Measurements from ENCODE around the gene LYPD5.
A peak's percentile ranks its signal among the peaks of the same experiment; 100 is the strongest.
"Not testable (repeated sequence)": the region's sequence is repeated elsewhere in the genome, so short reads cannot be mapped to it uniquely, and the experiment has no call there.

LYPD5 gene

GRCh38 chr19:43826787-43827754 lies 24.8 kb upstream of the LYPD5 start, which contains the start of gene ZNF283:
Gene ZNF283 (plus strand): TSS chr19:43827321. CDS start chr19:43833505, 6,184 bp downstream.
- TF ChIP-seq CTCF (IDR thresholded peaks at IDR 0.05; ENCODE audit: low read depth, low read length) = no peak
- peak; percentile 92 for DNase-seq (ENCODE audit: low read depth, low spot score)
- in situ Hi-C loops (cut with HindIII; ENCODE audit: low sequenced_read_pairs) = no loop called here
- H3K4me3 ChIP-seq (ENCODE audit: low read depth, low read length) = peak within 1 kb of the TSS; percentile 57

- H3K4me3 ChIP-seq (ENCODE audit: low read depth, low read length); in situ Hi-C loops (cut with HindIII; ENCODE audit: low sequenced_read_pairs): not testable (repeated sequence)
- peak; percentile 16 for DNase-seq (ENCODE audit: low read depth, low spot score)
Observed at GRCh38 chr19:43824572-43824971, 22.3 kb upstream of the LYPD5 start.

- H3K4me3 ChIP-seq (ENCODE audit: low read depth, low read length); DNase-seq (ENCODE audit: low read depth, low spot score); in situ Hi-C loops (cut with HindIII; ENCODE audit: low sequenced_read_pairs): not testable (repeated sequence)
Observed at GRCh38 chr19:43823856-43824255, 21.6 kb upstream of the LYPD5 start.

GRCh38 chr19:43820884-43821215 lies 18.6 kb upstream of the LYPD5 start:
- in situ Hi-C loops (cut with HindIII; ENCODE audit: low sequenced_read_pairs) = no loop called here
- DNase-seq (ENCODE audit: low read depth, low spot score) = no peak
- H3K4me3 ChIP-seq (ENCODE audit: low read depth, low read length) = peak overlapping the region; percentile 42
- no peak for TF ChIP-seq CTCF (IDR thresholded peaks at IDR 0.05; ENCODE audit: low read depth, low read length)

GRCh38 chr19:43820098-43820883 lies 18.0 kb upstream of the LYPD5 start:
- in situ Hi-C loops (cut with HindIII; ENCODE audit: low sequenced_read_pairs) = no loop called here
- TF ChIP-seq CTCF (IDR thresholded peaks at IDR 0.05; ENCODE audit: low read depth, low read length) = no peak
- peak; percentile 39 for DNase-seq (ENCODE audit: low read depth, low spot score)
- peak overlapping the region; percentile 42 for H3K4me3 ChIP-seq (ENCODE audit: low read depth, low read length)

GRCh38 chr19:43818500-43818899 lies 16.3 kb upstream of the LYPD5 start:
- no peak for TF ChIP-seq CTCF (IDR thresholded peaks at IDR 0.05; ENCODE audit: low read depth, low read length)
- in situ Hi-C loops (cut with HindIII; ENCODE audit: low sequenced_read_pairs) = no loop called here
- H3K4me3 ChIP-seq (ENCODE audit: low read depth, low read length) = no peak overlapping the region
- no peak for DNase-seq (ENCODE audit: low read depth, low spot score)

- in situ Hi-C loops (cut with HindIII; ENCODE audit: low sequenced_read_pairs); DNase-seq (ENCODE audit: low read depth, low spot score); H3K4me3 ChIP-seq (ENCODE audit: low read depth, low read length): not testable (repeated sequence)
Observed at GRCh38 chr19:43817454-43817853, 15.2 kb upstream of the LYPD5 start.

All from astrocyte of the spinal cord (primary cell).